ENCODE results near the gene CENPX. TPM values are rescaled to one million over a fixed set of nuclear protein-coding genes. Genes with fewer than 3 reads are reported as not detected.
"Not testable (repeated sequence)": the region's sequence is repeated elsewhere in the genome, so short reads cannot be mapped to it uniquely, and the experiment has no call there.

CENPX gene
- total RNA-seq, 4 donors from 2014 or later = 52.1 to 144 (median 106) TPM

- WGBS, 2 donors = 56 to 59% methylated on average over 5 to 7 of the region's 14 CpGs
- no peak for DNase-seq
- Histone ChIP-seq H3K9me3 (no peaks in the 10 kb centered on the region), H3K27ac (no peak overlapping the region), H3K4me1 (peaks cover 11 to 22% (median 16%) of the 10 kb centered on the region in 3 donors), H3K27me3 (no peaks in the 10 kb centered on the region), H3K36me3 (peaks cover 0 to 39% (median 7%) of the 10 kb centered on the region in 3 donors), H3K4me3 (no peak overlapping the region)
- no peak for TF ChIP-seq CTCF (IDR thresholded peaks at IDR 0.05)
- TF ChIP-seq POLR2A (IDR thresholded peaks at IDR 0.05) = no peak
- intact Hi-C loops (cut with DNase I) = no loop called here
Observed at GRCh38 chr17:82045936-82046484, 23.3 kb upstream of the CENPX start.

GRCh38 chr17:82043507-82043906, 20.8 kb upstream of the CENPX start:
- intact Hi-C loops (cut with DNase I) = no loop called here
- no peak for TF ChIP-seq POLR2A (IDR thresholded peaks at IDR 0.05)
- TF ChIP-seq CTCF (IDR thresholded peaks at IDR 0.05) = no peak
- WGBS, 2 donors = 84% methylated on average over 10 of the region's 16 CpGs; no CpG with 5 or more reads in 1 of the 2 donors
- Histone ChIP-seq H3K36me3 (peaks cover 0 to 19% (median 7%) of the 10 kb centered on the region in 3 donors), H3K4me1 (no peaks in the 10 kb centered on the region), H3K9me3 (no peaks in the 10 kb centered on the region), H3K27me3 (no peaks in the 10 kb centered on the region), H3K27ac (no peak overlapping the region), H3K4me3 (no peak overlapping the region)
- no peak for DNase-seq

GRCh38 chr17:82042649-82043048, 20.0 kb upstream of the CENPX start:
- intact Hi-C loops (cut with DNase I) = no loop called here
- TF ChIP-seq POLR2A (IDR thresholded peaks at IDR 0.05) (no peak), CTCF (IDR thresholded peaks at IDR 0.05) (no peak)
- H3K36me3 ChIP-seq = peaks cover 0 to 11% (median 4%) of the 10 kb centered on the region in 3 donors
- H3K4me1 ChIP-seq = peaks cover 3 to 8% (median 5%) of the 10 kb centered on the region in 3 donors
- no peaks in the 10 kb centered on the region for H3K27me3 ChIP-seq
- H3K27ac ChIP-seq = no peak overlapping the region
- no peaks in the 10 kb centered on the region for H3K9me3 ChIP-seq
- no peak overlapping the region for H3K4me3 ChIP-seq
- no peak for DNase-seq
- WGBS, 2 donors = 81 to 87% methylated on average over 4 to 9 of the region's 9 CpGs

GRCh38 chr17:82041144-82041814, 18.6 kb upstream of the CENPX start:
- no peak overlapping the region for H3K4me3 ChIP-seq
- intact Hi-C loops (cut with DNase I) = no loop called here
- H3K27me3 ChIP-seq = no peaks in the 10 kb centered on the region
- H3K36me3 ChIP-seq = peaks cover 0 to under 1% (median 0%) of the 10 kb centered on the region in 3 donors
- no peak overlapping the region for H3K27ac ChIP-seq
- peaks cover 11 to 18% (median 12%) of the 10 kb centered on the region in 3 donors for H3K4me1 ChIP-seq
- TF ChIP-seq CTCF (IDR thresholded peaks at IDR 0.05) (no peak), POLR2A (IDR thresholded peaks at IDR 0.05) (no peak)
- 59 to 60% methylated on average over 17 of the region's 17 CpGs for WGBS, 2 donors
- H3K9me3 ChIP-seq = no peaks in the 10 kb centered on the region
- DNase-seq = no peak

- no peak overlapping the region for H3K27ac ChIP-seq
- H3K4me3 ChIP-seq = no peak overlapping the region
- no peaks in the 10 kb centered on the region for H3K27me3 ChIP-seq
- no peak for TF ChIP-seq CTCF (IDR thresholded peaks at IDR 0.05)
- no peak for TF ChIP-seq POLR2A (IDR thresholded peaks at IDR 0.05)
- H3K4me1 ChIP-seq = peaks cover 16 to 28% (median 19%) of the 10 kb centered on the region in 3 donors
- WGBS, 2 donors = 98 to 100% methylated on average over 2 to 7 of the region's 8 CpGs
- no peak for DNase-seq
- intact Hi-C loops (cut with DNase I) = no loop called here
- peaks cover 0 to 15% (median 0%) of the 10 kb centered on the region in 3 donors for H3K36me3 ChIP-seq
- no peaks in the 10 kb centered on the region for H3K9me3 ChIP-seq
Observed at GRCh38 chr17:82039695-82040299, 17.1 kb upstream of the CENPX start.

GRCh38 chr17:82038796-82039409, 16.2 kb upstream of the CENPX start:
- H3K9me3 ChIP-seq; intact Hi-C loops (cut with DNase I); H3K27ac ChIP-seq; H3K27me3 ChIP-seq; DNase-seq; H3K4me3 ChIP-seq: not testable (repeated sequence)
- H3K4me1 ChIP-seq = peaks cover 16 to 34% (median 19%) of the 10 kb centered on the region in 3 donors
- WGBS, 2 donors = 84 to 90% methylated on average over 16 of the region's 16 CpGs
- H3K36me3 ChIP-seq = peaks cover 0 to 20% (median 0%) of the 10 kb centered on the region in 3 donors

Data from esophagus squamous epithelium (tissue), 5 donors.